Activated CD8-positive, alpha-beta T cell treated with anti-CD3 and anti-CD28 coated beads for 36 hours (primary cell): ENCODE results near the gene NLGN1. TPM values are rescaled to one million over a fixed set of nuclear protein-coding genes. Genes with fewer than 3 reads are reported as not detected.

ENCODE experiments used
- ATAC-seq: fragments of 200-7000 bp; cut with Tn5 transposase; one replicate; pipeline ENCODE4 v1.10.0; 2021; ENCODE audit warnings: mild to moderate bottlenecking, moderate library complexity
- CTCF ChIA-PET: fragments of 350-600 bp; sonication (Branson Sonifier 250); formaldehyde crosslinking; loops from one replicate; lab custom pipeline; 2021; ENCODE audit warnings: antibody characterized with exemption; lab: Charles Lee
- POLR2A ChIA-PET: fragments of 350-600 bp; sonication (Branson Sonifier 250); formaldehyde crosslinking; loops from one replicate; lab custom pipeline; 2021; ENCODE audit warnings: antibody characterized with exemption; lab: Charles Lee
- DNase-seq: peaks from one replicate; pipeline ENCODE4 v3.0.0-alpha.2; 2020
- H3K27ac Mint-ChIP-seq: one replicate; pipeline ENCODE4 v1.8.0; 2021; ENCODE audit warnings: mild to moderate bottlenecking, mixed read lengths
- H3K27me3 Mint-ChIP-seq: one replicate; pipeline ENCODE4 v1.8.0; 2021; ENCODE audit warnings: mixed read lengths
- H3K36me3 Mint-ChIP-seq: one replicate; pipeline ENCODE4 v1.8.0; 2021; ENCODE audit warnings: low read depth, mixed read lengths
- H3K4me1 Mint-ChIP-seq: one replicate; pipeline ENCODE4 v1.8.0; 2021; ENCODE audit warnings: low read depth, mixed read lengths
- H3K4me3 Mint-ChIP-seq: one replicate; pipeline ENCODE4 v1.8.0; 2021; ENCODE audit warnings: mild to moderate bottlenecking, moderate library complexity, mixed read lengths
- H3K9me3 Mint-ChIP-seq: one replicate; pipeline ENCODE4 v1.8.0; 2021; ENCODE audit warnings: mixed read lengths
- CTCF ChIP-seq: fragments of 200-600 bp; IDR thresholded peaks from one replicate; pipeline ENCODE4 v1.8.0; 2022; ENCODE audit warnings: antibody characterized with exemption, mild to moderate bottlenecking
- intact Hi-C: fragments of 100-400 bp; cut with micrococcal nuclease; formaldehyde crosslinking; loops from one replicate; pipeline ENCODE4 v1.10.0; 2022
- total RNA-seq, 2 experiments: library from RNA; stranded (reverse); gene quantifications; one replicate each; pipeline ENCODE4 v1.2.3, GENCODE V29; 2021

NLGN1 gene
- total RNA-seq, 2 experiments from 2014 or later, result not detected

GRCh38 chr3:173939331-173939730 is 541.8 kb downstream of the NLGN1 start:
- DNase-seq, result no peak
- Mint-ChIP-seq H3K27ac (no peak overlapping the region), H3K4me1 (no peaks in the 10 kb centered on the region), H3K36me3 (no peaks in the 10 kb centered on the region), H3K27me3 (no peaks in the 10 kb centered on the region), H3K9me3 (peaks cover 1% of the 10 kb centered on the region), H3K4me3 (no peak overlapping the region)
- ChIA-PET POLR2A (no interaction called here), CTCF (no interaction called here)
- intact Hi-C loops, result no loop called here
- no peak for TF ChIP-seq CTCF
- no peak for ATAC-seq

- Mint-ChIP-seq H3K27ac (no peak overlapping the region), H3K4me3 (no peak overlapping the region), H3K4me1 (no peaks in the 10 kb centered on the region), H3K9me3 (no peaks in the 10 kb centered on the region), H3K36me3 (no peaks in the 10 kb centered on the region), H3K27me3 (no peaks in the 10 kb centered on the region)
- intact Hi-C loops, result no loop called here
- ChIA-PET POLR2A (no interaction called here), CTCF (no interaction called here)
- no peak for TF ChIP-seq CTCF
- DNase-seq (no peak), ATAC-seq (no peak)
Observed at GRCh38 chr3:173943264-173943663, 545.7 kb downstream of the NLGN1 start.

- Mint-ChIP-seq H3K4me1 (no peaks in the 10 kb centered on the region), H3K4me3 (no peak overlapping the region), H3K9me3 (peaks cover under 1% of the 10 kb centered on the region), H3K27me3 (no peaks in the 10 kb centered on the region), H3K36me3 (no peaks in the 10 kb centered on the region), H3K27ac (no peak overlapping the region)
- ChIA-PET CTCF (no interaction called here), POLR2A (no interaction called here)
- DNase-seq, result no peak
- intact Hi-C loops, result no loop called here
- no peak for ATAC-seq
- TF ChIP-seq CTCF, result no peak
Observed at GRCh38 chr3:173945170-173945569, 547.6 kb downstream of the NLGN1 start.

- intact Hi-C loops, result no loop called here
- ATAC-seq (no peak), DNase-seq (no peak)
- ChIA-PET POLR2A (no interaction called here), CTCF (no interaction called here)
- Mint-ChIP-seq H3K4me1 (no peaks in the 10 kb centered on the region), H3K36me3 (no peaks in the 10 kb centered on the region), H3K27me3 (no peaks in the 10 kb centered on the region), H3K9me3 (peaks cover 1% of the 10 kb centered on the region), H3K27ac (no peak overlapping the region), H3K4me3 (no peak overlapping the region)
- no peak for TF ChIP-seq CTCF
Observed at GRCh38 chr3:173945806-173946205, 548.3 kb downstream of the NLGN1 start.

- Mint-ChIP-seq H3K4me3 (no peak overlapping the region), H3K27ac (no peak overlapping the region), H3K4me1 (no peaks in the 10 kb centered on the region), H3K36me3 (no peaks in the 10 kb centered on the region), H3K9me3 (peaks cover 1% of the 10 kb centered on the region), H3K27me3 (no peaks in the 10 kb centered on the region)
- no peak for ATAC-seq
- TF ChIP-seq CTCF, result no peak
- CTCF ChIA-PET, result no interaction called here
- DNase-seq, result no peak
- intact Hi-C loops, result no loop called here
- POLR2A ChIA-PET, result no interaction called here
Observed at GRCh38 chr3:173954647-173955046, 557.1 kb downstream of the NLGN1 start.
